ENCODE measurements around the gene LRRC56.

GRCh38 chr11:589798-590197 lies 52.5 kb downstream of the LRRC56 start:
- no peak for TF ChIP-seq POLR2A (IDR thresholded peaks at IDR 0.05)
- TF ChIP-seq, protein P1, sequence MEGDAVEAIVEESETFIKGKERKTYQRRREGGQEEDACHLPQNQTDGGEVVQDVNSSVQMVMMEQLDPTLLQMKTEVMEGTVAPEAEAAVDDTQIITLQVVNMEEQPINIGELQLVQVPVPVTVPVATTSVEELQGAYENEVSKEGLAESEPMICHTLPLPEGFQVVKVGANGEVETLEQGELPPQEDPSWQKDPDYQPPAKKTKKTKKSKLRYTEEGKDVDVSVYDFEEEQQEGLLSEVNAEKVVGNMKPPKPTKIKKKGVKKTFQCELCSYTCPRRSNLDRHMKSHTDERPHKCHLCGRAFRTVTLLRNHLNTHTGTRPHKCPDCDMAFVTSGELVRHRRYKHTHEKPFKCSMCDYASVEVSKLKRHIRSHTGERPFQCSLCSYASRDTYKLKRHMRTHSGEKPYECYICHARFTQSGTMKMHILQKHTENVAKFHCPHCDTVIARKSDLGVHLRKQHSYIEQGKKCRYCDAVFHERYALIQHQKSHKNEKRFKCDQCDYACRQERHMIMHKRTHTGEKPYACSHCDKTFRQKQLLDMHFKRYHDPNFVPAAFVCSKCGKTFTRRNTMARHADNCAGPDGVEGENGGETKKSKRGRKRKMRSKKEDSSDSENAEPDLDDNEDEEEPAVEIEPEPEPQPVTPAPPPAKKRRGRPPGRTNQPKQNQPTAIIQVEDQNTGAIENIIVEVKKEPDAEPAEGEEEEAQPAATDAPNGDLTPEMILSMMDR (IDR thresholded peaks at IDR 0.05) = no peak
